Measurements from ENCODE around the gene NIPA2. TPM values are rescaled to one million over a fixed set of nuclear protein-coding genes. Genes with fewer than 3 reads are reported as not detected.

Gene NIPA2
- polyA plus RNA-seq, 3 donors = 26.7 to 75.8 (median 49.0) TPM

DNA sequence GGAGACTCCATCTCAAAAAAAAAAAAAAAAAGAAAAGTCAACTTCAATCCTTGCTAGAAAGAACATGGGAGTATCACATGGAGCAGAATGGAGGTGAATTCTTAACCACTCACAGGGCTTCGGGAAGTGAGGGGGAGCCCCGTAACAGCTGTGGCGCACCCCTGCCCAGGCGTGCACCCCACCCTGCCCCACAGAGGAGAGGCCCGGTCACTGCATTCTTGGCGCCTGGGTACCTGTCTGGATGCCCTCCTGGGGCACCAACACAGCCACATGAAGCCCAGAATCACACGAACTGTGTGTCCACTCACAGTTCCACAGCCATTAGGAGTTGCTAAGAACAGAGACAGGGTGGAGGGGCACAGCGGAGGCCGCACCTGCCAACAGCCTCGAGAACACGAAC is 51.8 kb downstream of the NIPA2 start:
- intact Hi-C loops (cut with micrococcal nuclease) = no loop called here
- Mint-ChIP-seq H3K27ac (no peak overlapping the region), H3K27me3 (ENCODE audit: low read depth in 3 of 3) (peaks cover 0 to 3% (median 0%) of the 10 kb centered on the region in 3 donors), H3K4me3 (no peak overlapping the region), H3K4me1 (no peaks in the 10 kb centered on the region), H3K36me3 (peaks cover 57 to 86% of the 10 kb centered on the region in 2 donors), H3K9me3 (no peaks in the 10 kb centered on the region)
- no peak for DNase-seq
- H3K36me3 ChIP-seq (replicated peaks in 1 of 2; ENCODE audit: control insufficient read depth in 1 of 2, insufficient read depth in 2 of 2, low read length in 2 of 2) = peaks cover 36 to 77% of the 10 kb centered on the region in 2 donors
- no peak overlapping the region for H3K9ac ChIP-seq (ENCODE audit: insufficient read depth, low read length, poor library complexity, severe bottlenecking)
- no peak overlapping the region for H3K4me2 ChIP-seq (replicated peaks; ENCODE audit: extremely low read depth, low read length, poor library complexity, severe bottlenecking)
- H2AFZ ChIP-seq (ENCODE audit: insufficient read depth, low read depth, low read length, poor library complexity, severe bottlenecking) = no peak overlapping the region
- H3K9me3 ChIP-seq (replicated peaks in 1 of 2; ENCODE audit: control insufficient read depth in 1 of 2, insufficient read depth in 1 of 2, low read length in 2 of 2) = no peaks in the 10 kb centered on the region
- no peaks in the 10 kb centered on the region for H4K20me1 ChIP-seq (ENCODE audit: insufficient read depth, low read length)
- TF ChIP-seq, protein P1, sequence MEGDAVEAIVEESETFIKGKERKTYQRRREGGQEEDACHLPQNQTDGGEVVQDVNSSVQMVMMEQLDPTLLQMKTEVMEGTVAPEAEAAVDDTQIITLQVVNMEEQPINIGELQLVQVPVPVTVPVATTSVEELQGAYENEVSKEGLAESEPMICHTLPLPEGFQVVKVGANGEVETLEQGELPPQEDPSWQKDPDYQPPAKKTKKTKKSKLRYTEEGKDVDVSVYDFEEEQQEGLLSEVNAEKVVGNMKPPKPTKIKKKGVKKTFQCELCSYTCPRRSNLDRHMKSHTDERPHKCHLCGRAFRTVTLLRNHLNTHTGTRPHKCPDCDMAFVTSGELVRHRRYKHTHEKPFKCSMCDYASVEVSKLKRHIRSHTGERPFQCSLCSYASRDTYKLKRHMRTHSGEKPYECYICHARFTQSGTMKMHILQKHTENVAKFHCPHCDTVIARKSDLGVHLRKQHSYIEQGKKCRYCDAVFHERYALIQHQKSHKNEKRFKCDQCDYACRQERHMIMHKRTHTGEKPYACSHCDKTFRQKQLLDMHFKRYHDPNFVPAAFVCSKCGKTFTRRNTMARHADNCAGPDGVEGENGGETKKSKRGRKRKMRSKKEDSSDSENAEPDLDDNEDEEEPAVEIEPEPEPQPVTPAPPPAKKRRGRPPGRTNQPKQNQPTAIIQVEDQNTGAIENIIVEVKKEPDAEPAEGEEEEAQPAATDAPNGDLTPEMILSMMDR (IDR thresholded peaks at IDR 0.05) = no peak
- no peaks in the 10 kb centered on the region for H3K27me3 ChIP-seq (ENCODE audit: control insufficient read depth in 2 of 2, insufficient read depth in 2 of 2, low read length in 2 of 2)
- no peaks in the 10 kb centered on the region for H3K4me1 ChIP-seq (ENCODE audit: control insufficient read depth in 1 of 2, insufficient read depth in 2 of 2, low read length in 2 of 2)
- no peaks in the 10 kb centered on the region for H3K79me2 ChIP-seq (ENCODE audit: insufficient read depth, low read length)
- WGBS (ENCODE audit: insufficient coverage) = no CpG with 5 or more reads among the region's 11 CpGs
- H3K27ac ChIP-seq (ENCODE audit: low read depth in 1 of 2, low read length in 2 of 2) = no peak overlapping the region
- H3K4me3 ChIP-seq (replicated peaks in 1 of 3; ENCODE audit: low read depth in 2 of 3, low read length in 3 of 3) = no peak overlapping the region

DNA sequence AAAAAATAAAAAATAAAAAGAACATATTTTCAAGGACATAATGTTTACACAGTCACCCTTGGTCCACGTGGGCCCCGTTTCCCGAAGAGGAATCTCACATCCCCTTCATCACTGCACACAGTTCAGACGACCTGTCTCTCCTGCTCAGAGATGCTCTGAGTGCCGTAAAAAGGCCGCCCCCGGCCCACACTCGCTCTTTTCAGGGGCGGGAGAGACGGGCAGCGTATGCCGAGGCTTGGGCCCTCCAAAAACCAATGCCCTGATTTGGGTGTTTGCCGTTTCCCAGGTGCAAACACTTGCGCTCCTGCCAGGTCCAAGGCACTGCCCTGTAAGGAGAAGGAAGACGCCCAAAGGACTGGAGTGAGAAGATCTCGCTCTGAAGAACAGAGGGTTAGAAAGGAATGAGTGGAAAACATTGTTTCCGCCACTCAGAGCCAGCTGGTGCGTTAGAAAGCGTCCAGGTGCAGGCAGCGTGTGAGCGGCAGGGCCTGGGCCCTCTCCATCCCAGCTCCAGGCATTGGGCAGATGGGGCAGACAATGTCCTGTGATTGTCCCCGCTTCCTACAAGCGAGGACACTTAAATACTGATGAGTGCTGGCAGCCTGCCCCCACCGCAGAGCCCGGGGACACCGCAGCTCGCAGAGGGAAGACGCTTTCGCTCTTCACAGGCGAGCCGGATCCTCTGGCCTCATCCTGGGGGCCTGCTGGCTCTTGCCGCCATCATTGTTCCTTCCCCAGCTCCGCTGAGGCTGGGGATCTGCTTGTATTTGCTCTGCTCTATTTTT is 53.2 kb downstream of the NIPA2 start:
- Mint-ChIP-seq H3K27me3 (ENCODE audit: low read depth in 3 of 3) (peaks cover 0 to 3% (median 0%) of the 10 kb centered on the region in 3 donors), H3K4me1 (no peaks in the 10 kb centered on the region), H3K36me3 (peaks cover 56 to 88% of the 10 kb centered on the region in 2 donors), H3K9me3 (no peaks in the 10 kb centered on the region), H3K4me3 (no peak overlapping the region), H3K27ac (peak overlapping the region in 2 of 7 donors; percentile 54 to 60)
- Histone ChIP-seq H3K9me3 (replicated peaks in 1 of 2; ENCODE audit: control insufficient read depth in 1 of 2, insufficient read depth in 1 of 2, low read length in 2 of 2) (no peaks in the 10 kb centered on the region), H3K4me2 (replicated peaks; ENCODE audit: extremely low read depth, low read length, poor library complexity, severe bottlenecking) (no peak overlapping the region), H3K36me3 (replicated peaks in 1 of 2; ENCODE audit: control insufficient read depth in 1 of 2, insufficient read depth in 2 of 2, low read length in 2 of 2) (peaks cover 46 to 82% of the 10 kb centered on the region in 2 donors), H3K4me1 (ENCODE audit: control insufficient read depth in 1 of 2, insufficient read depth in 2 of 2, low read length in 2 of 2) (no peaks in the 10 kb centered on the region), H3K9ac (ENCODE audit: insufficient read depth, low read length, poor library complexity, severe bottlenecking) (no peak overlapping the region), H3K79me2 (ENCODE audit: insufficient read depth, low read length) (no peaks in the 10 kb centered on the region), H3K27ac (ENCODE audit: low read depth in 1 of 2, low read length in 2 of 2) (no peak overlapping the region), H2AFZ (ENCODE audit: insufficient read depth, low read depth, low read length, poor library complexity, severe bottlenecking) (no peak overlapping the region), H3K4me3 (replicated peaks in 1 of 3; ENCODE audit: low read depth in 2 of 3, low read length in 3 of 3) (no peak overlapping the region), H3K27me3 (ENCODE audit: control insufficient read depth in 2 of 2, insufficient read depth in 2 of 2, low read length in 2 of 2) (no peaks in the 10 kb centered on the region), H4K20me1 (ENCODE audit: insufficient read depth, low read length) (no peaks in the 10 kb centered on the region)
- no peak for DNase-seq
- TF ChIP-seq, protein P1 (IDR thresholded peaks at IDR 0.05) = no peak
- 94% methylated on average over 29 of the region's 33 CpGs for WGBS (ENCODE audit: insufficient coverage)
- intact Hi-C loops (cut with micrococcal nuclease) = no loop called here
